K562 (cell line): ENCODE data around the gene LGALS7. TPM values are rescaled to one million over a fixed set of nuclear protein-coding genes. Genes with fewer than 3 reads are reported as not detected.

Experiments used
- BCL6 ChIP-seq: fragments of 250-450 bp; sonication (Bioruptor Pico); IDR thresholded peaks from 2 replicates; pipeline ENCODE4 v1.4.0; 2020
- CEBPB ChIP-seq: fragments of 450-650 bp; IDR thresholded peaks from 2 replicates; pipeline ENCODE4 v1.6.1; 2016; ENCODE audit warnings: missing genetic modification characterization, missing compliant biosample characterization
- CTBP1 ChIP-seq: fragments of 450-650 bp; IDR thresholded peaks from 2 replicates; pipeline ENCODE4 v1.6.1; 2016; ENCODE audit warnings: borderline replicate concordance
- DPF2 ChIP-seq: fragments of 450-650 bp; IDR thresholded peaks from 2 replicates; pipeline ENCODE4 v1.6.1; 2016
- KAT2B ChIP-seq: IDR thresholded peaks from one replicate; pipeline ENCODE4 v1.6.1; 2012; ENCODE audit warnings: low read depth, mild to moderate bottlenecking, control low read depth, inconsistent platforms, low read length, moderate library complexity
- KAT7 ChIP-seq: sonication (generic); formaldehyde crosslinking; IDR thresholded peaks from 2 replicates; pipeline ENCODE4 v1.8.0; 2022; ENCODE audit warnings: missing genetic modification reagents, mild to moderate bottlenecking, borderline replicate concordance
- KLF6 ChIP-seq: fragments of 250-450 bp; sonication (Bioruptor Pico); IDR thresholded peaks from 2 replicates; pipeline ENCODE4 v1.4.0; 2020; ENCODE audit warnings: mild to moderate bottlenecking, moderate library complexity, borderline replicate concordance
- MCM3 ChIP-seq: fragments of 450-650 bp; IDR thresholded peaks from 2 replicates; pipeline ENCODE4 v1.6.1; 2016
- NONO ChIP-seq, 2 experiments: fragments of 200-400 bp in 1 of 2; fragments of 450-650 bp in 1 of 2; formaldehyde crosslinking in 1 of 2; IDR thresholded peaks; 2 replicates each; pipeline ENCODE4 v1.6.1; 2017; ENCODE audit warnings: low read depth in 2 of 2, mild to moderate bottlenecking in 2 of 2, moderate library complexity in 2 of 2, low read length in 1 of 2
- NR1H2 ChIP-seq: sonication (generic); formaldehyde crosslinking; IDR thresholded peaks from 2 replicates; pipeline ENCODE4 v1.4.0; 2020; ENCODE audit warnings: mild to moderate bottlenecking, missing genetic modification reagents
- NR2C2 ChIP-seq, 2 experiments: fragments of 200-800 bp in 1 of 2; sonication (Bioruptor generic) in 1 of 2; sonication (generic) in 1 of 2; formaldehyde crosslinking in 1 of 2; IDR thresholded peaks; 2 replicates each; pipeline versions ENCODE4 v1.6.1 to v1.8.0; 2016 to 2022; ENCODE audit warnings: mild to moderate bottlenecking in 1 of 2, missing compliant biosample characterization in 1 of 2, missing genetic modification characterization in 1 of 2, missing genetic modification reagents in 1 of 2
- SMARCA4 ChIP-seq: fragments of 450-650 bp; IDR thresholded peaks from 2 replicates; pipeline ENCODE4 v1.6.1; 2016
- ZFP30 ChIP-seq: fragments of 250-450 bp; sonication (Bioruptor Pico); IDR thresholded peaks from 2 replicates; pipeline ENCODE4 v1.8.0; 2022; ENCODE audit warnings: moderate library complexity, mild to moderate bottlenecking, inconsistent platforms, borderline replicate concordance
- ZNF217 ChIP-seq: sonication (generic); formaldehyde crosslinking; IDR thresholded peaks from 2 replicates; pipeline ENCODE4 v1.8.0; 2022; ENCODE audit warnings: mild to moderate bottlenecking, missing genetic modification reagents
- ZNF224 ChIP-seq: sonication (generic); formaldehyde crosslinking; IDR thresholded peaks from 2 replicates; pipeline ENCODE4 v1.8.0; 2022; ENCODE audit warnings: mild to moderate bottlenecking, missing genetic modification reagents
- ZNF436 ChIP-seq: fragments of 250-450, 450-650 bp; sonication (Bioruptor Pico); formaldehyde crosslinking; IDR thresholded peaks from 2 replicates; pipeline ENCODE4 v1.7.0; 2020; ENCODE audit warnings: mild to moderate bottlenecking
- ZNF583 ChIP-seq: fragments of 250-450 bp; sonication (Bioruptor Pico); IDR thresholded peaks from 2 replicates; pipeline ENCODE4 v1.4.0; 2020
- polyA plus RNA-seq, 8 experiments: library from polyadenylated mRNA; depleted of rRNA in 4 of 8; stranded (reverse) in 5 of 8; unstranded in 3 of 8; fragments of >200 nt; fragmentation: Nextera tagmentation in 2 of 8; fragmentation: Illumina TruSeq in 1 of 8; extraction: Ambion mirVana in 2 of 8; extraction: Trizol in 1 of 8; gene quantifications; 2 replicates each; pipeline versions ENCODE4 v1.2.1 to v1.2.3, GENCODE V29; 2011 to 2014; ENCODE audit warnings: inconsistent platforms in 1 of 8, missing spikeins in 1 of 8
- total RNA-seq, 7 experiments: library from RNA; depleted of rRNA in 6 of 7; stranded (reverse); fragments of >200 nt in 6 of 7; fragmentation: Illumina TruSeq in 2 of 7; extraction: Trizol in 2 of 7; gene quantifications; 2 replicates each; pipeline versions ENCODE4 v1.2.1 to v1.2.3, GENCODE V29; 2011 to 2021; ENCODE audit warnings: low replicate concordance in 1 of 7
- TF ChIP-seq, protein P1 (sequence below), 3 experiments: fragments of 200-800 bp in 1 of 3; sonication (Bioruptor generic) in 1 of 3; sonication (generic) in 1 of 3; formaldehyde crosslinking in 1 of 3; IDR thresholded peaks; 2 replicates each; pipeline versions ENCODE4 v1.6.1 to v1.8.0; 2016 to 2022; ENCODE audit warnings: mild to moderate bottlenecking in 2 of 3, missing compliant biosample characterization in 2 of 3, missing genetic modification characterization in 2 of 3, missing genetic modification reagents in 1 of 3
- TF ChIP-seq, protein P2 (sequence below): fragments of 250-450 bp; sonication (Bioruptor Pico); IDR thresholded peaks from 2 replicates; pipeline ENCODE4 v1.5.0; 2021
- TF ChIP-seq, protein P3 (sequence below), 2 experiments: fragments of 450-650 bp; conservative IDR thresholded peaks; 2 replicates each; pipeline ENCODE4 v1.6.1; 2017; ENCODE audit warnings: mild to moderate bottlenecking in 2 of 2, moderate library complexity in 2 of 2
- TF ChIP-seq, protein P4 (sequence below): fragments of 450-650 bp; IDR thresholded peaks from 2 replicates; pipeline ENCODE4 v1.7.0; 2016; ENCODE audit warnings: borderline replicate concordance
- TF ChIP-seq, protein P5 (sequence below): fragments of 450-650 bp; IDR thresholded peaks from 2 replicates; pipeline ENCODE4 v1.6.1; 2016; ENCODE audit warnings: missing biosample characterization, missing genetic modification characterization

The LGALS7 gene
- total and polyA plus RNA-seq, 9 of the 15 experiments (the other 6 are each of a cell fraction or from before 2014, with no cell fraction given), result not detected

DNA sequence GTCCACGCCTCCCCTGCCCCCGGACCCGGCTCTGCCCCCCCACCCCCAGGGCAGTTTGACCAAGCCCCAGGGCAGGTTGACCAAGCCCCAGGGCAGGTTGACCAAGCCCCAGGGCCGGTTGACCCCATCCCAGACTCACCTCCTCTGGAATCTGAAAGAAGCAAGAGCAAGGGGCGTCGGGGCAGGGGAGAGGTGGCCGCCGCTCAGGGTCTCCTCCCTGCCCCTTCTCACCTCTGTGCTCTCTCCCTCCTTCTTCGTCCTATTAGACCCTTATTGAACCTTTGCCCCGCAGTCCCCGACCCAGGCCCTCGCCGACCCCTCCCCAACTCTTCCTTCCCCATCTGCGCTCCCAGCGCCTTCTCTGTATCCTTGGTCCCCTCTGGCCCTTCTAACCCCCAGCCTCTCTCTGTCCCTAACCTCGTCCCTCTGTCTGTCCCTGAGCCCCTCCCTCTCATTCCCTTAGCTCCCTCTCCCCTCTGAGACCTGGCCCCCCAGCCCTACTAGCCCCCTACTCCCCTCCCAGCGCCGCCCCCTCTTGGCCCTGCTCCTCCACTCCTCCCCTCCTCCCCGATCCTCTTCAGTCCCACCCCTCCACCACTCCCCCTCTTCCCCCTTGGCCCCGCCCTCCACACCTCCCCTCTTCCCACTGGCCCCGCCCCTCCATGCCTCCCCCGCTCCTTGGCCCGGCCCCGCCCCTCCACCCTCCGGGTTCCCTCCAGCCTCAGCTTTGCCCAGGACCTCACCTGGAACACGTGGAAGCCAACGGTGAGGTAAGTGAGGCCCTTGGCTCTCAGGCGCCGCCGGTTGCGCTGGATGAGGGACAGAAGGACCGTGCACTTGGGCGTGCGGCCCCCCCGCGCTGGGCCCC lies 36.7 kb downstream of the LGALS7 start (continued):
- TF ChIP-seq ZNF583 (CRISPR knock-in tag) (no peak), ZNF217 (no peak), CEBPB (tag) (no peak), KLF6 (CRISPR knock-in tag) (no peak), CTBP1 (no peak), NONO (IDR thresholded peaks at IDR 0.05; ENCODE audit: low read depth in 2 of 2, low read length in 1 of 2) (no peak), ZFP30 (no peak), ZNF224 (CRISPR knock-in tag) (no peak), DPF2 (peak; percentile 30; the same call in 1 of the 2 replicates), KAT2B (no peak), SMARCA4 (0 out of 2 replicates have a peak, but pooled peaks have one; percentile 13), BCL6 (CRISPR knock-in tag) (no peak), ZNF436 (CRISPR knock-in tag) (no peak), KAT7 (CRISPR knock-in tag) (no peak), NR1H2 (no peak), MCM3 (no peak), NR2C2 (CRISPR knock-in tag; IDR thresholded peaks at IDR 0.05) (no peak), NR2C2 (tag; IDR thresholded peaks at IDR 0.05) (peak; percentile 24; the same call in 1 of the 2 replicates)
- TF ChIP-seq, protein P1, sequence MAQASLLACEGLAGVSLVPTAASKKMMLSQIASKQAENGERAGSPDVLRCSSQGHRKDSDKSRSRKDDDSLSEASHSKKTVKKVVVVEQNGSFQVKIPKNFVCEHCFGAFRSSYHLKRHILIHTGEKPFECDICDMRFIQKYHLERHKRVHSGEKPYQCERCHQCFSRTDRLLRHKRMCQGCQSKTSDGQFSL (CRISPR knock-in tag; IDR thresholded peaks at IDR 0.05), result no peak; the same call in 1 of the 2 replicates
- TF ChIP-seq, protein P1 (tag; IDR thresholded peaks at IDR 0.05), result no peak; a peak in 1 of 4 replicates
- TF ChIP-seq, protein P2, sequence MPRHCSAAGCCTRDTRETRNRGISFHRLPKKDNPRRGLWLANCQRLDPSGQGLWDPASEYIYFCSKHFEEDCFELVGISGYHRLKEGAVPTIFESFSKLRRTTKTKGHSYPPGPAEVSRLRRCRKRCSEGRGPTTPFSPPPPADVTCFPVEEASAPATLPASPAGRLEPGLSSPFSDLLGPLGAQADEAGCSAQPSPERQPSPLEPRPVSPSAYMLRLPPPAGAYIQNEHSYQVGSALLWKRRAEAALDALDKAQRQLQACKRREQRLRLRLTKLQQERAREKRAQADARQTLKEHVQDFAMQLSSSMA (CRISPR knock-in tag), result no peak
- TF ChIP-seq, protein P3, sequence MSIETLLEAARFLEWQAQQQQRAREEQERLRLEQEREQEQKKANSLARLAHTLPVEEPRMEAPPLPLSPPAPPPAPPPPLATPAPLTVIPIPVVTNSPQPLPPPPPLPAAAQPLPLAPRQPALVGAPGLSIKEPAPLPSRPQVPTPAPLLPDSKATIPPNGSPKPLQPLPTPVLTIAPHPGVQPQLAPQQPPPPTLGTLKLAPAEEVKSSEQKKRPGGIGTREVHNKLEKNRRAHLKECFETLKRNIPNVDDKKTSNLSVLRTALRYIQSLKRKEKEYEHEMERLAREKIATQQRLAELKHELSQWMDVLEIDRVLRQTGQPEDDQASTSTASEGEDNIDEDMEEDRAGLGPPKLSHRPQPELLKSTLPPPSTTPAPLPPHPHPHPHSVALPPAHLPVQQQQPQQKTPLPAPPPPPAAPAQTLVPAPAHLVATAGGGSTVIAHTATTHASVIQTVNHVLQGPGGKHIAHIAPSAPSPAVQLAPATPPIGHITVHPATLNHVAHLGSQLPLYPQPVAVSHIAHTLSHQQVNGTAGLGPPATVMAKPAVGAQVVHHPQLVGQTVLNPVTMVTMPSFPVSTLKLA (conservative IDR thresholded peaks at IDR 0.05), result 0 out of 4 replicates have a peak, but pooled peaks of 1 of the 2 experiments have one; percentile 24
- TF ChIP-seq, protein P4, sequence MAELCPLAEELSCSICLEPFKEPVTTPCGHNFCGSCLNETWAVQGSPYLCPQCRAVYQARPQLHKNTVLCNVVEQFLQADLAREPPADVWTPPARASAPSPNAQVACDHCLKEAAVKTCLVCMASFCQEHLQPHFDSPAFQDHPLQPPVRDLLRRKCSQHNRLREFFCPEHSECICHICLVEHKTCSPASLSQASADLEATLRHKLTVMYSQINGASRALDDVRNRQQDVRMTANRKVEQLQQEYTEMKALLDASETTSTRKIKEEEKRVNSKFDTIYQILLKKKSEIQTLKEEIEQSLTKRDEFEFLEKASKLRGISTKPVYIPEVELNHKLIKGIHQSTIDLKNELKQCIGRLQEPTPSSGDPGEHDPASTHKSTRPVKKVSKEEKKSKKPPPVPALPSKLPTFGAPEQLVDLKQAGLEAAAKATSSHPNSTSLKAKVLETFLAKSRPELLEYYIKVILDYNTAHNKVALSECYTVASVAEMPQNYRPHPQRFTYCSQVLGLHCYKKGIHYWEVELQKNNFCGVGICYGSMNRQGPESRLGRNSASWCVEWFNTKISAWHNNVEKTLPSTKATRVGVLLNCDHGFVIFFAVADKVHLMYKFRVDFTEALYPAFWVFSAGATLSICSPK, result peak; percentile 83; the same call in 1 of the 2 replicates
- TF ChIP-seq, protein P5, sequence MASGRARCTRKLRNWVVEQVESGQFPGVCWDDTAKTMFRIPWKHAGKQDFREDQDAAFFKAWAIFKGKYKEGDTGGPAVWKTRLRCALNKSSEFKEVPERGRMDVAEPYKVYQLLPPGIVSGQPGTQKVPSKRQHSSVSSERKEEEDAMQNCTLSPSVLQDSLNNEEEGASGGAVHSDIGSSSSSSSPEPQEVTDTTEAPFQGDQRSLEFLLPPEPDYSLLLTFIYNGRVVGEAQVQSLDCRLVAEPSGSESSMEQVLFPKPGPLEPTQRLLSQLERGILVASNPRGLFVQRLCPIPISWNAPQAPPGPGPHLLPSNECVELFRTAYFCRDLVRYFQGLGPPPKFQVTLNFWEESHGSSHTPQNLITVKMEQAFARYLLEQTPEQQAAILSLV (tag), result no peak
